SU-DHL-6 (cell line): Measurements from ENCODE around the gene EFHD1.
"Not testable (repeated sequence)": the region's sequence is repeated elsewhere in the genome, so short reads cannot be mapped to it uniquely, and the experiment has no call there.

Experiments used
- H2AFZ ChIP-seq: fragments of 200-600 bp; sonication (generic); 2 replicates; pipeline ENCODE4 v1.6.1; 2014; ENCODE audit warnings: low read depth, mild to moderate bottlenecking, moderate library complexity, mixed read lengths, antibody characterized with exemption, low read length; ENCODE audit not compliant: severe bottlenecking
- H3F3A ChIP-seq: fragments of 200-600 bp; shearing (Covaris generic); 2 replicates; pipeline ENCODE4 v1.6.0; 2016; ENCODE audit warnings: antibody characterized with exemption, mild to moderate bottlenecking; ENCODE audit not compliant: insufficient read depth
- H3K27ac ChIP-seq: fragments of 200-600 bp; sonication (generic); 2 replicates; pipeline ENCODE4 v1.5.1; 2016; ENCODE audit warnings: low read depth, mild to moderate bottlenecking, low read length, moderate library complexity, mixed read lengths
- H3K27me3 ChIP-seq: fragments of 200-600 bp; sonication (generic), shearing (Covaris generic); 2 replicates; pipeline ENCODE4 v1.6.0; 2014; ENCODE audit warnings: mild to moderate bottlenecking, low read length
- H3K36me3 ChIP-seq: fragments of 200-600 bp; sonication (generic); 2 replicates; pipeline ENCODE4 v1.6.1; 2014; ENCODE audit warnings: mild to moderate bottlenecking, low read length, mixed read lengths
- H3K4me2 ChIP-seq: fragments of 300-600, 200-600 bp; shearing (Covaris generic), sonication (generic); 2 replicates; pipeline ENCODE4 v1.6.0; 2014; ENCODE audit warnings: low read length, low read depth, mild to moderate bottlenecking; ENCODE audit not compliant: poor library complexity, severe bottlenecking
- H3K4me3 ChIP-seq: fragments of 200-600 bp; sonication (generic); 2 replicates; pipeline ENCODE4 v1.5.1; 2014; ENCODE audit warnings: antibody characterized with exemption, low read length, mild to moderate bottlenecking, mixed read lengths; ENCODE audit not compliant: insufficient read depth, poor library complexity, severe bottlenecking
- H3K79me2 ChIP-seq: fragments of 200-600 bp; sonication (generic); 2 replicates; pipeline ENCODE4 v1.6.1; 2014; ENCODE audit warnings: mild to moderate bottlenecking, low read length, moderate library complexity; ENCODE audit not compliant: insufficient read depth
- H3K9ac ChIP-seq: fragments of 200-600 bp; sonication (generic); 2 replicates; pipeline ENCODE4 v1.7.0; 2014; ENCODE audit warnings: mild to moderate bottlenecking, low read length
- H3K9me2 ChIP-seq: fragments of 200-600 bp; sonication (generic); replicated peaks from 2 replicates; pipeline ENCODE4 v1.6.1; 2014; ENCODE audit warnings: low read length; ENCODE audit not compliant: insufficient read depth
- H3K9me3 ChIP-seq: fragments of 200-600 bp; sonication (generic); 2 replicates; pipeline ENCODE4 v1.6.1; 2014; ENCODE audit warnings: low read length, mixed read lengths; ENCODE audit not compliant: insufficient read depth
- H4K20me1 ChIP-seq: fragments of 200-600 bp; sonication (generic); 2 replicates; pipeline ENCODE4 v1.6.1; 2014; ENCODE audit warnings: low read depth, mild to moderate bottlenecking, antibody characterized with exemption, low read length, moderate library complexity, mixed read lengths
- CTCF ChIP-seq: fragments of 200-600 bp; sonication (generic); IDR thresholded peaks from one replicate; pipeline ENCODE4 v1.5.1; 2017; ENCODE audit warnings: antibody characterized with exemption, mild to moderate bottlenecking, low read length, moderate library complexity; ENCODE audit not compliant: insufficient read depth, poor library complexity, severe bottlenecking
- EZH2phosphoT487 ChIP-seq: fragments of 200-600 bp; sonication (generic), shearing (Covaris generic); conservative IDR thresholded peaks from 2 replicates; pipeline ENCODE4 v1.6.1; 2018; ENCODE audit warnings: mild to moderate bottlenecking, antibody characterized with exemption, low read length, moderate library complexity, mixed read lengths

Gene EFHD1

DNA sequence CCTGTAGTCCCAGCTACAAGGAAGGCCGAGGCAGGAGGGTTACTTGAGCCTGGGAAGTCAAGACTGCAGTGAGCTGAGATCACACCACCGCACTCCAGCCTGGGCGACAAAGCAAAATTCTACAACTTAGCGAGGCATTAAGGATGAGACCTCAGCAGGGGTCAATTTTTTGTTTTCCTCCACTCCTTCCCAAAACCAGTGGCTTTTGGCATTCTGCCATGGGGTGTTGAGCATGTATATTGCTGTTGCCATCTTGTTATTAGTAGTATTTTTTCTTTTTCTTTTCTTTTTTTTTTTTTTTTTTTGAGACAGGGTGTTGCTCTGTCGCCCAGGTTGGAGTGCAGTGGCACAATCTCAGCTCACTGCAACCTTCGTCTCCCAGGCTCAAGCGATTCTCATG lies 54.8 kb downstream of the EFHD1 start:
- no peaks in the 10 kb centered on the region for H3K79me2 ChIP-seq
- H2AFZ ChIP-seq, result no peak overlapping the region
- no peaks in the 10 kb centered on the region for H3K9me3 ChIP-seq
- H3F3A ChIP-seq, result no peaks in the 10 kb centered on the region
- no peaks in the 10 kb centered on the region for H3K9me2 ChIP-seq
- TF ChIP-seq EZH2phosphoT487 (no peak), CTCF (no peak)
- H3K27me3 ChIP-seq, result no peaks in the 10 kb centered on the region
- H3K36me3 ChIP-seq, result no peaks in the 10 kb centered on the region
- H3K9ac ChIP-seq, result no peak overlapping the region
- H4K20me1 ChIP-seq, result no peaks in the 10 kb centered on the region
- H3K27ac ChIP-seq, result no peak overlapping the region
- H3K4me3 ChIP-seq, result no peak overlapping the region
- H3K4me2 ChIP-seq, result no peak overlapping the region

DNA sequence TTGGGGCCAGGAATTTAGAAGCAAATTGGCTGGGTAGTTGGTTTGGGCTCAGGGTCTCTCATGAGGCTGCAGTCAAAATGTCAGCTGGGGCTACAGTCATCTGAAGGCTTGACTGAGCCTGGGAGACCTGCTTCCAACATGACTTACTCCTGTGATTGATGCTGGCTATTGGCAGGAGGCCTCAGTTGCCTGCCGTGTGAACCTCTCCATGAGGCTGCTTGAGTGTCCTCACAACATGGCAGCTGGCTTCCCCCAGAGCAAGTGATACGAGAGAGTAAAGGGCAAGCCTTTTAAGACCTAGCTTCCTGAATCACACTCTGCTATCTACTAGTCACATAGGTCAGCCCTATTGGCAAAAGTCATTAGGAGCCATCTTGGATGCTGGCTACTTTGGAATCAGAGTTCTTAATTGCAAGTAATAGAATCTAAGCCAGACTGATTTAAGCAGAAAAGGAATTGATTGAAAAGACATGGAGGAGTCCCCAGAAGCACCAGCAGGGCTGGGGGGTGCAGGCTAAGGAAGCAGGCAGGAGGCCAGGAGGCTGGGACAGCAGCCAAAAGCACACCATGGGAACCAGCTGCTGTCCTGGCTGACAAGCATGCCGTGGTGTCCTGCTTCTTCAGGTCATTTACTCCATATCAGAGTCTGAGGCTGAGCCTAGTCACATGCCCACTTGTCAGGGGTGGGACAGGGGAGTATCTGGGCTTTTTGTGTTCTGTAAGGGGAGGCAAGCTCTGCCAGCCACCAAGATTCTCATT lies 55.9 kb downstream of the EFHD1 start:
- H3K27ac ChIP-seq, result no peak overlapping the region
- no peaks in the 10 kb centered on the region for H3K9me2 ChIP-seq
- H2AFZ ChIP-seq, result no peak overlapping the region
- H3K36me3 ChIP-seq, result no peaks in the 10 kb centered on the region
- H3K4me2 ChIP-seq, result no peak overlapping the region
- H4K20me1 ChIP-seq, result no peaks in the 10 kb centered on the region
- no peak for TF ChIP-seq EZH2phosphoT487
- no peak for TF ChIP-seq CTCF
- no peaks in the 10 kb centered on the region for H3F3A ChIP-seq
- H3K9ac ChIP-seq, result no peak overlapping the region
- H3K4me3 ChIP-seq, result no peak overlapping the region
- H3K79me2 ChIP-seq, result no peaks in the 10 kb centered on the region
- no peaks in the 10 kb centered on the region for H3K27me3 ChIP-seq
- no peaks in the 10 kb centered on the region for H3K9me3 ChIP-seq

DNA sequence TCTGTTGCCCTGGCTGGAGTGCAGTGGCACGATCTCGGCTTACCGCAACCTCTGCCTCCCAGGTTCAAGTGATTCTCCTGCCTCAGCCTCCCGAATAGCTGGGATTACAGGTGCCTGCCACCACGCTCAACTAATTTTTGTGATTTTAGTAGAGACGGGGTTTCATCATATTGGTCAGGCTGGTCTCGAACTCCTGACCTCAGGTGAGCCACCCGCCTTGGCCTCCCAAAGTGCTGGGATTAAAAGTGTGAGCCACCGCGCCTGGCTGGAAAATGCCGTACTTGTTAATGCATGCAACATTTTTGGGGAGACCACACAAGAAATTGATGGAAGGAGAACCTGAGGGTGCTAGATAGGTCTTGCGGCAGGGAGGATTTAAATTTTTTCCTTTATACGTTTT lies 57.7 kb downstream of the EFHD1 start:
- not testable (repeated sequence) for H3K4me3 ChIP-seq, H3K9ac ChIP-seq, H3K27ac ChIP-seq, H3K79me2 ChIP-seq, H3K27me3 ChIP-seq, H4K20me1 ChIP-seq, H3K4me2 ChIP-seq, H3F3A ChIP-seq, H3K9me2 ChIP-seq, H3K9me3 ChIP-seq, H3K36me3 ChIP-seq, H2AFZ ChIP-seq

DNA sequence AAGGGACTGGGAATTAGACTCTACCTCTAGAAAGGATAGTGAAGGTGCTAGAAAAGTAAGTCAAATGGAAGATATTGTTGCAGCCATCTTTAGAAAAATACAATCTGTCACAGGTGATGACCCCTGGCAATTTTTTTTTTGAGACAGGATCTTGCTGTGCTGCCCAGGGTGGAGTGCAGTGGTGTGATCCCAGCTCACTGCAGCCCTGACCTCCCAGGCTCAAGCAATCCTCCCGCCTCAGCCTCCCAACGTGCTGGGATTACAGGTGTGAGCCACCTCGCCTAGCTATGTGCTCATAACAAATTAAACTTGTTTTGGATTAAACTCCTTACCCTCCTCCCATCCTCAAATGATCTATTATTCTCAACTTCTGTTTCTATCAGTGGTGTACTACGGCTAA lies 59.9 kb downstream of the EFHD1 start:
- Histone ChIP-seq H4K20me1 (no peaks in the 10 kb centered on the region), H3K27ac (no peak overlapping the region), H3K27me3 (no peaks in the 10 kb centered on the region), H3K9ac (no peak overlapping the region), H3K4me3 (no peak overlapping the region), H2AFZ (no peak overlapping the region), H3F3A (peaks cover 7% of the 10 kb centered on the region), H3K9me3 (no peaks in the 10 kb centered on the region), H3K4me2 (no peak overlapping the region), H3K36me3 (no peaks in the 10 kb centered on the region), H3K9me2 (no peaks in the 10 kb centered on the region), H3K79me2 (peaks cover 6% of the 10 kb centered on the region)
- TF ChIP-seq EZH2phosphoT487 (no peak), CTCF (no peak)
